NCI-H1694 treated with DMSO at 0.1 percent for 48 hours (cell line): ENCODE data around the gene GPR87.

Experiments used
- DNase-seq: peaks from one replicate; lab custom pipeline; 2025; lab: John Stamatoyannopoulos, UW

GPR87 gene

GRCh38 chr3:151315846-151316245, 774 bp downstream of the GPR87 start:
- no peak for DNase-seq

- no peak for DNase-seq
Measured at GRCh38 chr3:151315136-151315535, 1.5 kb downstream of the GPR87 start.

- DNase-seq = no peak
Measured at GRCh38 chr3:151314593-151314992, 2.0 kb downstream of the GPR87 start.

- no peak for DNase-seq
Measured at GRCh38 chr3:151314137-151314536, 2.5 kb downstream of the GPR87 start.

- DNase-seq = no peak
Measured at GRCh38 chr3:151312972-151313371, 3.6 kb downstream of the GPR87 start.

GRCh38 chr3:151309566-151309965, 7.1 kb downstream of the GPR87 start:
- no peak for DNase-seq

GRCh38 chr3:151307583-151308488, 8.8 kb downstream of the GPR87 start:
- DNase-seq = no peak

GRCh38 chr3:151307131-151307530, 9.5 kb downstream of the GPR87 start:
- no peak for DNase-seq

- no peak for DNase-seq
Measured at GRCh38 chr3:151306168-151306810, 10.3 kb downstream of the GPR87 start.

- DNase-seq = no peak
Measured at GRCh38 chr3:151305775-151306151, 10.9 kb downstream of the GPR87 start.

GRCh38 chr3:151305060-151305774, 11.4 kb downstream of the GPR87 start:
- DNase-seq = no peak

- no peak for DNase-seq
Measured at GRCh38 chr3:151303751-151304150, 12.9 kb downstream of the GPR87 start.

GRCh38 chr3:151301787-151302186, 14.8 kb downstream of the GPR87 start:
- no peak for DNase-seq

GRCh38 chr3:151300539-151300938, 16.1 kb downstream of the GPR87 start:
- DNase-seq = no peak

- DNase-seq = no peak
Measured at GRCh38 chr3:151299006-151299405, 17.6 kb downstream of the GPR87 start.

GRCh38 chr3:151297429-151297828, 19.2 kb downstream of the GPR87 start:
- DNase-seq = no peak

- DNase-seq = no peak
Measured at GRCh38 chr3:151296226-151296625, 20.4 kb downstream of the GPR87 start.

GRCh38 chr3:151293127-151293526, 23.5 kb downstream of the GPR87 start:
- DNase-seq = no peak

GRCh38 chr3:151290673-151291072, 25.9 kb downstream of the GPR87 start:
- peak; percentile 2 for DNase-seq

- DNase-seq = no peak
Measured at GRCh38 chr3:151289445-151289844, 27.2 kb downstream of the GPR87 start.

- no peak for DNase-seq
Measured at GRCh38 chr3:151285940-151286339, 30.7 kb downstream of the GPR87 start.

- no peak for DNase-seq
Measured at GRCh38 chr3:151283907-151284461, 32.6 kb downstream of the GPR87 start.
